Glutamatergic neuron (in vitro differentiated cells): ENCODE measurements around the gene DNM3. TPM values are rescaled to one million over a fixed set of nuclear protein-coding genes. Genes with fewer than 3 reads are reported as not detected.

Source experiments
- DNase-seq: peaks from one replicate; pipeline ENCODE4 v3.0.0; 2022
- H3K27ac Mint-ChIP-seq: one replicate; pipeline ENCODE4 v1.8.0; 2020; ENCODE audit warnings: mild to moderate bottlenecking, mixed read lengths, inconsistent platforms; ENCODE audit not compliant: unreplicated experiment
- H3K27me3 Mint-ChIP-seq: one replicate; pipeline ENCODE4 v1.8.0; 2020; ENCODE audit warnings: mild to moderate bottlenecking, moderate library complexity, mixed read lengths, inconsistent platforms; ENCODE audit not compliant: unreplicated experiment
- H3K36me3 Mint-ChIP-seq: one replicate; pipeline ENCODE4 v1.8.0; 2020; ENCODE audit warnings: mild to moderate bottlenecking, mixed read lengths, inconsistent platforms; ENCODE audit not compliant: unreplicated experiment
- H3K4me1 Mint-ChIP-seq: one replicate; pipeline ENCODE4 v1.8.0; 2020; ENCODE audit warnings: mild to moderate bottlenecking, low read depth, mixed read lengths, inconsistent platforms; ENCODE audit not compliant: unreplicated experiment
- H3K4me3 Mint-ChIP-seq: one replicate; pipeline ENCODE4 v1.8.0; 2020; ENCODE audit warnings: mild to moderate bottlenecking, mixed read lengths, inconsistent platforms; ENCODE audit not compliant: unreplicated experiment
- H3K9me3 Mint-ChIP-seq: one replicate; pipeline ENCODE4 v1.8.0; 2020; ENCODE audit warnings: mild to moderate bottlenecking, moderate library complexity, mixed read lengths, inconsistent platforms; ENCODE audit not compliant: unreplicated experiment
- CTCF ChIP-seq: fragments of 200-600 bp; sonication (generic); IDR thresholded peaks from one replicate; pipeline ENCODE4 v1.5.0; 2021; ENCODE audit not compliant: partially characterized antibody, unreplicated experiment
- total RNA-seq: library from RNA; stranded (reverse); fragmentation: NEBNext Ultra II Directional; extraction: Animal tissue kit (Norgen Biotek cat#: 25700); gene quantifications from one replicate; pipeline ENCODE4 v1.2.1, GENCODE V29; 2021; ENCODE audit not compliant: unreplicated experiment

Gene DNM3
- total RNA-seq, 1 donor from 2014 or later: 11.4 TPM

GRCh38 chr1:172040466-172040865, 199.2 kb downstream of the DNM3 start:
- Mint-ChIP-seq H3K36me3 (no peaks in the 10 kb centered on the region), H3K27me3 (no peaks in the 10 kb centered on the region), H3K4me3 (no peak overlapping the region), H3K4me1 (no peaks in the 10 kb centered on the region), H3K9me3 (no peaks in the 10 kb centered on the region), H3K27ac (no peak overlapping the region)
- DNase-seq: no peak
- no peak for TF ChIP-seq CTCF

- no peak for DNase-seq
- TF ChIP-seq CTCF: no peak
- Mint-ChIP-seq H3K9me3 (no peaks in the 10 kb centered on the region), H3K4me3 (no peak overlapping the region), H3K27me3 (no peaks in the 10 kb centered on the region), H3K27ac (no peak overlapping the region), H3K4me1 (no peaks in the 10 kb centered on the region), H3K36me3 (no peaks in the 10 kb centered on the region)
Measured at GRCh38 chr1:172041102-172041501, 199.8 kb downstream of the DNM3 start.

GRCh38 chr1:172041742-172042141, 200.4 kb downstream of the DNM3 start:
- no peak overlapping the region for H3K4me3 Mint-ChIP-seq
- no peak for DNase-seq
- TF ChIP-seq CTCF: no peak
- H3K36me3 Mint-ChIP-seq: no peaks in the 10 kb centered on the region
- no peaks in the 10 kb centered on the region for H3K9me3 Mint-ChIP-seq
- H3K27me3 Mint-ChIP-seq: no peaks in the 10 kb centered on the region
- H3K4me1 Mint-ChIP-seq: no peaks in the 10 kb centered on the region
- H3K27ac Mint-ChIP-seq: no peak overlapping the region

- Mint-ChIP-seq H3K27me3 (no peaks in the 10 kb centered on the region), H3K27ac (no peak overlapping the region), H3K36me3 (no peaks in the 10 kb centered on the region), H3K4me3 (no peak overlapping the region), H3K9me3 (peaks cover 2% of the 10 kb centered on the region), H3K4me1 (no peaks in the 10 kb centered on the region)
- DNase-seq: no peak
- no peak for TF ChIP-seq CTCF
Measured at GRCh38 chr1:172043900-172044299, 202.6 kb downstream of the DNM3 start.

- H3K4me3 Mint-ChIP-seq: no peak overlapping the region
- H3K9me3 Mint-ChIP-seq: peaks cover 2% of the 10 kb centered on the region
- no peaks in the 10 kb centered on the region for H3K27me3 Mint-ChIP-seq
- no peaks in the 10 kb centered on the region for H3K4me1 Mint-ChIP-seq
- TF ChIP-seq CTCF: no peak
- no peaks in the 10 kb centered on the region for H3K36me3 Mint-ChIP-seq
- DNase-seq: no peak
- no peak overlapping the region for H3K27ac Mint-ChIP-seq
Measured at GRCh38 chr1:172051898-172052297, 210.6 kb downstream of the DNM3 start.
